PFSK-1 (cell line): ENCODE measurements around the gene RNF220.

Experiments used
- FOXP2 ChIP-seq: optimal IDR thresholded peaks from 2 replicates; pipeline ENCODE3; 2011; ENCODE audit warnings: borderline replicate concordance, control low read depth, inconsistent platforms; ENCODE audit not compliant: insufficient read depth; ENCODE audit errors: extremely low read length, extremely low read depth
- POLR2AphosphoS5 ChIP-seq: IDR thresholded peaks from 2 replicates; pipeline ENCODE4 v1.6.1; 2012; ENCODE audit warnings: low read depth, mild to moderate bottlenecking, control low read depth, low read length, moderate library complexity
- TAF1 ChIP-seq: IDR thresholded peaks from 2 replicates; pipeline ENCODE4 v1.6.1; 2012; ENCODE audit warnings: low read length, control low read depth, borderline replicate concordance; ENCODE audit not compliant: insufficient read depth
- TF ChIP-seq, protein P1 (sequence below), 2 experiments: IDR thresholded peaks; 2 replicates each; pipeline versions ENCODE4 v1.6.1 to v1.8.0; 2011 to 2012; ENCODE audit warnings: low read depth in 2 of 2, low read length in 2 of 2, control low read depth in 1 of 2, inconsistent platforms in 1 of 2, mild to moderate bottlenecking in 1 of 2, moderate library complexity in 1 of 2; ENCODE audit not compliant: insufficient read depth in 1 of 2

- no peak for TF ChIP-seq POLR2AphosphoS5
- TF ChIP-seq FOXP2: no peak
- TF ChIP-seq TAF1: no peak
- TF ChIP-seq, protein P1, sequence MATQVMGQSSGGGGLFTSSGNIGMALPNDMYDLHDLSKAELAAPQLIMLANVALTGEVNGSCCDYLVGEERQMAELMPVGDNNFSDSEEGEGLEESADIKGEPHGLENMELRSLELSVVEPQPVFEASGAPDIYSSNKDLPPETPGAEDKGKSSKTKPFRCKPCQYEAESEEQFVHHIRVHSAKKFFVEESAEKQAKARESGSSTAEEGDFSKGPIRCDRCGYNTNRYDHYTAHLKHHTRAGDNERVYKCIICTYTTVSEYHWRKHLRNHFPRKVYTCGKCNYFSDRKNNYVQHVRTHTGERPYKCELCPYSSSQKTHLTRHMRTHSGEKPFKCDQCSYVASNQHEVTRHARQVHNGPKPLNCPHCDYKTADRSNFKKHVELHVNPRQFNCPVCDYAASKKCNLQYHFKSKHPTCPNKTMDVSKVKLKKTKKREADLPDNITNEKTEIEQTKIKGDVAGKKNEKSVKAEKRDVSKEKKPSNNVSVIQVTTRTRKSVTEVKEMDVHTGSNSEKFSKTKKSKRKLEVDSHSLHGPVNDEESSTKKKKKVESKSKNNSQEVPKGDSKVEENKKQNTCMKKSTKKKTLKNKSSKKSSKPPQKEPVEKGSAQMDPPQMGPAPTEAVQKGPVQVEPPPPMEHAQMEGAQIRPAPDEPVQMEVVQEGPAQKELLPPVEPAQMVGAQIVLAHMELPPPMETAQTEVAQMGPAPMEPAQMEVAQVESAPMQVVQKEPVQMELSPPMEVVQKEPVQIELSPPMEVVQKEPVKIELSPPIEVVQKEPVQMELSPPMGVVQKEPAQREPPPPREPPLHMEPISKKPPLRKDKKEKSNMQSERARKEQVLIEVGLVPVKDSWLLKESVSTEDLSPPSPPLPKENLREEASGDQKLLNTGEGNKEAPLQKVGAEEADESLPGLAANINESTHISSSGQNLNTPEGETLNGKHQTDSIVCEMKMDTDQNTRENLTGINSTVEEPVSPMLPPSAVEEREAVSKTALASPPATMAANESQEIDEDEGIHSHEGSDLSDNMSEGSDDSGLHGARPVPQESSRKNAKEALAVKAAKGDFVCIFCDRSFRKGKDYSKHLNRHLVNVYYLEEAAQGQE (IDR thresholded peaks at IDR 0.05; ENCODE audit: insufficient read depth in 1 of 2, low read depth in 2 of 2, low read length in 2 of 2): no peak
Measured at GRCh38 chr1:44547361-44547760, 142.3 kb downstream of the RNF220 start.
